Activated gamma-delta T cell treated with Interleukin-2 at 50 U/mL for 16 hours (primary cell): ENCODE data around the gene MTOR.
"Not testable (repeated sequence)": the region's sequence is repeated elsewhere in the genome, so short reads cannot be mapped to it uniquely, and the experiment has no call there.

Experiments
- DNase-seq: peaks from one replicate; pipeline ENCODE4 v3.0.0-alpha.2; 2020

The MTOR gene

GRCh38 chr1:11100149-11100493 lies 162.2 kb downstream of the MTOR start:
- DNase-seq: no peak

GRCh38 chr1:11099310-11100148 lies 162.8 kb downstream of the MTOR start, which contains the start of gene EXOSC10:
TSS of gene EXOSC10 (minus strand) at chr1:11099869. CDS start at chr1:11099831, 38 bp downstream.
- peak; percentile 95 for DNase-seq

- DNase-seq: no peak
These were observed 163.4 kb downstream of the MTOR start for GRCh38 chr1:11098931-11099309.

GRCh38 chr1:11083784-11084183 lies 178.6 kb downstream of the MTOR start:
- DNase-seq: not testable (repeated sequence)

GRCh38 chr1:11080931-11081330 lies 181.4 kb downstream of the MTOR start:
- DNase-seq: no peak

- no peak for DNase-seq
These were observed 183.7 kb downstream of the MTOR start for GRCh38 chr1:11078631-11079030.

GRCh38 chr1:11073398-11073797 lies 189.0 kb downstream of the MTOR start:
- DNase-seq: not testable (repeated sequence)

GRCh38 chr1:11072216-11072917 lies 190.0 kb downstream of the MTOR start:
- no peak for DNase-seq

GRCh38 chr1:11071463-11072215 lies 190.7 kb downstream of the MTOR start:
- no peak for DNase-seq

GRCh38 chr1:11070876-11071275 lies 191.5 kb downstream of the MTOR start:
- no peak for DNase-seq

GRCh38 chr1:11068600-11069473 lies 193.5 kb downstream of the MTOR start:
- no peak for DNase-seq

- DNase-seq: no peak
These were observed 194.4 kb downstream of the MTOR start for GRCh38 chr1:11067716-11068599.

- DNase-seq: no peak
These were observed 196.6 kb downstream of the MTOR start for GRCh38 chr1:11065796-11066195.

- no peak for DNase-seq
These were observed 197.4 kb downstream of the MTOR start for GRCh38 chr1:11064942-11065341.

GRCh38 chr1:11063937-11064537 lies 198.3 kb downstream of the MTOR start:
- DNase-seq: not testable (repeated sequence)

- peak; percentile 21 for DNase-seq
These were observed 199.4 kb downstream of the MTOR start for GRCh38 chr1:11062965-11063401.

GRCh38 chr1:11061652-11062365 lies 200.5 kb downstream of the MTOR start:
- DNase-seq: no peak

- DNase-seq: peak; percentile 86
These were observed 202.2 kb downstream of the MTOR start, which contains the start of gene SRM for GRCh38 chr1:11059968-11060830. TSS of gene SRM (minus strand) at chr1:11060018. CDS start at chr1:11059943, 75 bp downstream.
